Measurements from ENCODE around the gene AQP11.

- no peak for TF ChIP-seq CTCF (IDR thresholded peaks at IDR 0.05)
- no peak for TF ChIP-seq POLR2A (IDR thresholded peaks at IDR 0.05)
These were observed 602 bp upstream of the AQP11 start for GRCh38 chr11:77589181-77589520.
